ENCODE data around the gene DIAPH3.

- TF ChIP-seq POLR2A (IDR thresholded peaks at IDR 0.05; ENCODE audit: low read depth, low read length) (no peak), POLR2AphosphoS5 (IDR thresholded peaks at IDR 0.05; ENCODE audit: low read depth, low read length) (no peak), TAF1 (IDR thresholded peaks at IDR 0.05; ENCODE audit: low read depth, low read length) (no peak), SPI1 (IDR thresholded peaks at IDR 0.05; ENCODE audit: low read depth, low read length) (no peak), POU2F2 (IDR thresholded peaks at IDR 0.05; ENCODE audit: low read depth, low read length) (no peak)
Measured at GRCh38 chr13:60174113-60174512, 10.4 kb upstream of the DIAPH3 start.
